ENCODE measurements around the gene NPFFR1. TPM values are rescaled to one million over a fixed set of nuclear protein-coding genes. Genes with fewer than 3 reads are reported as not detected.
A peak's percentile ranks its signal among the peaks of the same experiment; 100 is the strongest.

NPFFR1 gene, protein sequence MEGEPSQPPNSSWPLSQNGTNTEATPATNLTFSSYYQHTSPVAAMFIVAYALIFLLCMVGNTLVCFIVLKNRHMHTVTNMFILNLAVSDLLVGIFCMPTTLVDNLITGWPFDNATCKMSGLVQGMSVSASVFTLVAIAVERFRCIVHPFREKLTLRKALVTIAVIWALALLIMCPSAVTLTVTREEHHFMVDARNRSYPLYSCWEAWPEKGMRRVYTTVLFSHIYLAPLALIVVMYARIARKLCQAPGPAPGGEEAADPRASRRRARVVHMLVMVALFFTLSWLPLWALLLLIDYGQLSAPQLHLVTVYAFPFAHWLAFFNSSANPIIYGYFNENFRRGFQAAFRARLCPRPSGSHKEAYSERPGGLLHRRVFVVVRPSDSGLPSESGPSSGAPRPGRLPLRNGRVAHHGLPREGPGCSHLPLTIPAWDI
- under 0.01 TPM for polyA plus RNA-seq (2013, experiment 1 of 2)
- under 0.01 TPM for polyA plus RNA-seq (2013, experiment 2 of 2)

GRCh38 chr10:70283445-70284399, at the start of gene NPFFR1:
TSS of gene NPFFR1 (minus strand) at chr10:70284004. CDS start at chr10:70283676, 328 bp downstream.
- Histone ChIP-seq H3K9ac (ENCODE audit: low read depth, low read length) (peak within 1 kb of the TSS; percentile 20; the same call in 1 of the 2 replicates), H3K4me3 (ENCODE audit: low read length) (peak within 1 kb of the TSS; percentile 60), H3K36me3 (ENCODE audit: insufficient read depth, low read length) (no peaks in the 10 kb centered on the region), H3K4me1 (ENCODE audit: insufficient read depth, low read length) (no peaks in the 10 kb centered on the region), H3K27ac (ENCODE audit: low read depth, low read length) (no peak within 1 kb of the TSS), H3K27me3 (ENCODE audit: insufficient read depth, low read length) (peaks cover 50% of the 10 kb centered on the region), H3K9me3 (ENCODE audit: insufficient read depth, low read depth, low read length) (peaks cover 4% of the 10 kb centered on the region; the same call in 1 of the 2 replicates)
- 10% methylated on average over 63 of the region's 63 CpGs for WGBS

DNA sequence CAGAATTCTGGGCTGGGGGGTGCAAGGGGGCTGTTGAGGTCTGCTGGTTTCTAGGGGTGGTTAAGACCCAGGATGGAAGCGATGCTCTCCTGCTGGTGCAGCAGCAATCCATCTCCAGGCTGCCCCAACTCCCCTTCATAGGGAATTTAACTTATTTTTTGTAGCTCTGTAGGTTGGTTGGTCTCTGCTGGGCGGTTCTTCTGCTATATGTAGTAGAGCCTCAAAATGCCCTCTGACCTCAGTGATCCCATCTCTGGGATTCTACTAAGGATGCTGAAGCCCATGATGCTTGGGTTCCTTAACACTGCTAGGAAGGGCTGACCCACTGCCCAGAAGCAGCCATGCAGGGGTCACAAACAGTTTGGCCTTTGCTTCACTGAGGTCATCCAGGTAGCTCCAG, 49.5 kb upstream of the NPFFR1 start:
- Histone ChIP-seq H3K9me3 (ENCODE audit: insufficient read depth, low read depth, low read length) (no peaks in the 10 kb centered on the region), H3K27me3 (ENCODE audit: insufficient read depth, low read length) (no peaks in the 10 kb centered on the region), H3K36me3 (ENCODE audit: insufficient read depth, low read length) (no peaks in the 10 kb centered on the region), H3K4me1 (ENCODE audit: insufficient read depth, low read length) (peaks cover 7% of the 10 kb centered on the region; the same call in 1 of the 2 replicates), H3K4me3 (ENCODE audit: low read length) (no peak overlapping the region), H3K27ac (ENCODE audit: low read depth, low read length) (no peak overlapping the region), H3K9ac (ENCODE audit: low read depth, low read length) (no peak overlapping the region)
- WGBS: 85% methylated on average over 1 of the region's 2 CpGs

DNA sequence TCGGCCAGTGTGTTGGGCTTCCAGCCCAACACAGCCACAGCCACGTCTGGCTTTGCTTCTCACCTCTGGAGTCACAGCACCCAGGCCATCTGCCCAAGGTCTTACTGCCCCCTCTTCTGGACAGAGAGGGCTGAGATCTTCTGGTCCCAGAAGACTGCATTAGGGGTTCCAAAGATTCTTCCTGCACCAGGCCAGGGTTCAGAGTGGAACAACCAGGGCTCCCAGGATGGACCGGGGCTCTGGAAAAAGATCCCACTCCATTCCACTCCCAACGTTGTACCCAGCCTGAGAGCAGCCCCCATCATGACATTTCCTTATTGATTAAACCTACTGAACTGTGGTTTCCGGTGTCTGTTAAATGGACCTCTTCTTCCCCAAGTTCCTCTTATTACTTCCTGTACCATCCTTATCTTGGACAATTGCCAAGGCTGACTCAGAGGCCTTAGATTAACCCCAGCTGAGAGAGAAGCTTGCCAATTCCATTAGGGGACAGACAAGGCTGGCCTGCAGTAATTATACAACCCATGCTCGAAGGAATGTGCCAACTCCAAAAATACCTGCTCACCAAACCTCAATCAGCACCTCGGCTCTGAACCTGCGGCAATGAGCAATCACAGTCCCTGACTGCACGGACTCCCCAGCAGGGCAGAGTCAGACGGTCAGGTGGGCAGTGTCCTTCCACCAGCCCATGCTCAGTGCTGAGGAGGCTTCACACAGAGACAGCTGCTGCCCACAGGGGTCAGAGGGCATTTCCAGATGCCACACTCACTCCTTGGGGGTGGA, 47.9 kb upstream of the NPFFR1 start:
- H3K9ac ChIP-seq (ENCODE audit: low read depth, low read length): no peak overlapping the region
- whole genome bisulfite sequencing: 87% methylated on average over 10 of the region's 10 CpGs
- no peaks in the 10 kb centered on the region for H3K27me3 ChIP-seq (ENCODE audit: insufficient read depth, low read length)
- H3K27ac ChIP-seq (ENCODE audit: low read depth, low read length): no peak overlapping the region
- no peaks in the 10 kb centered on the region for H3K36me3 ChIP-seq (ENCODE audit: insufficient read depth, low read length)
- H3K9me3 ChIP-seq (ENCODE audit: insufficient read depth, low read depth, low read length): no peaks in the 10 kb centered on the region
- peaks cover 3% of the 10 kb centered on the region; the same call in 1 of the 2 replicates for H3K4me1 ChIP-seq (ENCODE audit: insufficient read depth, low read length)
- no peak overlapping the region for H3K4me3 ChIP-seq (ENCODE audit: low read length)

GRCh38 chr10:70331160-70331485, 47.3 kb upstream of the NPFFR1 start:
- Histone ChIP-seq H3K9me3 (ENCODE audit: insufficient read depth, low read depth, low read length) (no peaks in the 10 kb centered on the region), H3K4me3 (ENCODE audit: low read length) (no peak overlapping the region), H3K27me3 (ENCODE audit: insufficient read depth, low read length) (no peaks in the 10 kb centered on the region), H3K27ac (ENCODE audit: low read depth, low read length) (no peak overlapping the region), H3K36me3 (ENCODE audit: insufficient read depth, low read length) (no peaks in the 10 kb centered on the region), H3K4me1 (ENCODE audit: insufficient read depth, low read length) (no peaks in the 10 kb centered on the region), H3K9ac (ENCODE audit: low read depth, low read length) (no peak overlapping the region)
- WGBS: 92% methylated on average over 2 of the region's 2 CpGs

DNA sequence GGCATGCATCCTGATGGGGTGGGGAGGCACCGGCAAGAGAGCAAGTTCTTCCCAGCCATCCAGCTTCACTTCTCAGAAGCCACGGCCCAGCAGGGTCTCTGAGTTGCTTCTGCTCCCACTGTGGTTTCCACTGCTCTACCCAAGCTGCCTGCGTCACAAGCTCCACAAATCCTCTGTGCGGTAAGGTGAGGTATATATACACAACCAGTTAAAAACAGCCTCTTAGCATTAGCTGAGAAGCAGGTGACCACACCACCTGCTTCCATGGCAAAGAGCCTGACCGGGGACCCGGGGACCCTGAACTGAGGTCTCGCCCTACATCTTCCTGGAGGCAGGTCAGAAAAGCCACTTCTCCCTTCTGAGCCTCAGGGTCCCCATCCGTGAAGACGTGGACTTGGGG, 46.9 kb upstream of the NPFFR1 start:
- no peak overlapping the region for H3K27ac ChIP-seq (ENCODE audit: low read depth, low read length)
- no peak overlapping the region for H3K4me3 ChIP-seq (ENCODE audit: low read length)
- H3K27me3 ChIP-seq (ENCODE audit: insufficient read depth, low read length): no peaks in the 10 kb centered on the region
- H3K4me1 ChIP-seq (ENCODE audit: insufficient read depth, low read length): no peaks in the 10 kb centered on the region
- no peaks in the 10 kb centered on the region for H3K9me3 ChIP-seq (ENCODE audit: insufficient read depth, low read depth, low read length)
- no peaks in the 10 kb centered on the region for H3K36me3 ChIP-seq (ENCODE audit: insufficient read depth, low read length)
- WGBS: 95% methylated on average over 9 of the region's 9 CpGs
- H3K9ac ChIP-seq (ENCODE audit: low read depth, low read length): no peak overlapping the region

DNA sequence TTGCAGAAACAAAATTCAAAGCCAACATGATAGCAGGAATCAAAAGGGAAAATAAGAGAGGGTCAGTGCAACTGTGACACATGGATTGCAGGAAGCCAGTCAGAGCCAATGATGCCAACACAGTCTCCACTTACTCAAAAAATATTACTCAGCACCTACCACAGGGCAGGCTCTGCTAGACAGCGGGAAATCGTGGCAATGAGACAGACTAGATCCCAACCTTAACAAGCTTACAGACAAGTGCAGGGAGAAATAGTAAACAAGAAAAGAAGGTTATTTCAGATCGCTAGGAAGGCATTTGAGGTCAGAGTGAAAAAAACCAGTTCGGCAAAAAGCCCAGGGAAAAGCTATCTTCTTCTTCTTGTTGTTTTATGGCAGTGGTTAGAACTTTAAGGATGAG, 45.2 kb upstream of the NPFFR1 start:
- 90% methylated on average over 4 of the region's 4 CpGs for WGBS

DNA sequence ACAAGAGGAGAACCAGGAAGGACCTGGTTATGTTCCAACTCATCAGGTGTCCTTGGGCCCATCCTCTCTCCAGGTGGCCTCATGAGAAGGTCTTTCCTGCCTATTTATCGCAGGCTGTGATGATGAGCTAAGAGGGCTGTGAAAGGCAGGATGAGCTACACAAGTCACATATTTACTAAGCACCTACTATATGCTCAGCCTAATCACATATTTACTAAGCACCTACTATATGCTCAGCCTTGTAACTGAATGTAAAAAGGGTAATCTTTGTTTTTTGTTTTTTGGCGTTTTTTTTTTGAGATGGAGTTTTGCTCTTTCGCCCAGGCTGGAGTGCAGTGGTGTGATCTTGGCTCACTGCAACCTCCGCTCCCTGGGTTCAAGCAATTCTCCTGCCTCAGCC, 44.2 kb upstream of the NPFFR1 start:
- Histone ChIP-seq H3K4me3 (ENCODE audit: low read length) (no peak overlapping the region), H3K4me1 (ENCODE audit: insufficient read depth, low read length) (peaks cover 6% of the 10 kb centered on the region; the same call in 1 of the 2 replicates), H3K9ac (ENCODE audit: low read depth, low read length) (no peak overlapping the region), H3K36me3 (ENCODE audit: insufficient read depth, low read length) (peaks cover 3% of the 10 kb centered on the region; the same call in 1 of the 2 replicates), H3K27ac (ENCODE audit: low read depth, low read length) (no peak overlapping the region), H3K27me3 (ENCODE audit: insufficient read depth, low read length) (no peaks in the 10 kb centered on the region), H3K9me3 (ENCODE audit: insufficient read depth, low read depth, low read length) (no peaks in the 10 kb centered on the region)
- WGBS: 96% methylated on average over 3 of the region's 4 CpGs

More for the DNA sequence above, 45.2 kb upstream of the NPFFR1 start:
- H3K27ac ChIP-seq (ENCODE audit: low read depth, low read length): no peak overlapping the region
- H3K9ac ChIP-seq (ENCODE audit: low read depth, low read length): no peak overlapping the region
- no peaks in the 10 kb centered on the region for H3K9me3 ChIP-seq (ENCODE audit: insufficient read depth, low read depth, low read length)
- H3K4me3 ChIP-seq (ENCODE audit: low read length): no peak overlapping the region
- no peaks in the 10 kb centered on the region for H3K27me3 ChIP-seq (ENCODE audit: insufficient read depth, low read length)
- H3K36me3 ChIP-seq (ENCODE audit: insufficient read depth, low read length): no peaks in the 10 kb centered on the region
- peaks cover 6% of the 10 kb centered on the region; the same call in 1 of the 2 replicates for H3K4me1 ChIP-seq (ENCODE audit: insufficient read depth, low read length)

- H3K4me1 ChIP-seq (ENCODE audit: insufficient read depth, low read length): peaks cover 6% of the 10 kb centered on the region; the same call in 1 of the 2 replicates
- no peak overlapping the region for H3K27ac ChIP-seq (ENCODE audit: low read depth, low read length)
- H3K9ac ChIP-seq (ENCODE audit: low read depth, low read length): no peak overlapping the region
- H3K9me3 ChIP-seq (ENCODE audit: insufficient read depth, low read depth, low read length): no peaks in the 10 kb centered on the region
- peaks cover 3% of the 10 kb centered on the region; the same call in 1 of the 2 replicates for H3K36me3 ChIP-seq (ENCODE audit: insufficient read depth, low read length)
- 91% methylated on average over 10 of the region's 10 CpGs for WGBS
- no peak overlapping the region for H3K4me3 ChIP-seq (ENCODE audit: low read length)
- H3K27me3 ChIP-seq (ENCODE audit: insufficient read depth, low read length): no peaks in the 10 kb centered on the region
Measured at GRCh38 chr10:70324951-70325781, 41.4 kb upstream of the NPFFR1 start.

DNA sequence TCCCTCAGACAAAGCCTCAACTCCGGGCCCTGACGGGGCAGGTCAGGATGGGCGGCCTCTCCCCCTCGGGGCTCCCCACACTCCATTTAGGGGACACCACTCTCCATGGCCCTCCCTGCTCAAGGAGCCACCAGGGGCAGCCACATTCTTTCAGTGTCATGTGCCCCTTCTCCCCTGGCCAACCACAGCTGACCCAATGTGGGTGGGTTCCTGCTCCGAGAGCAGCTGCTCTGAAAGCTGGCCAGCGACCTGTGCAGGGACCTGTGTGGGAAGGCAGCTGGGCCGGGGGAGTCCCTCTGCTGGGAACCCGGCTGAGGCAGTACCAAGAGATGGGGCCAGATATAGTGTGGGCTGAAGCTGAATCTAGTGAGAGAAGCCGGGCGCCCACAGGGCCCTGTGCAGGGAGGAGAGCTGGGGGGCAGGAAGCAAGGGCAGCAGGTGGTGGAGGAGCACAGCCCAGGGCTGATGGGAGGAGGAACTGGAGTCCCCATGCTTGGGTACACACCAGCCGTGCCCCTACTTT, 40.6 kb upstream of the NPFFR1 start:
- no peaks in the 10 kb centered on the region for H3K9me3 ChIP-seq (ENCODE audit: insufficient read depth, low read depth, low read length)
- H3K27me3 ChIP-seq (ENCODE audit: insufficient read depth, low read length): no peaks in the 10 kb centered on the region
- H3K4me3 ChIP-seq (ENCODE audit: low read length): no peak overlapping the region
- H3K9ac ChIP-seq (ENCODE audit: low read depth, low read length): no peak overlapping the region
- H3K27ac ChIP-seq (ENCODE audit: low read depth, low read length): no peak overlapping the region
- H3K4me1 ChIP-seq (ENCODE audit: insufficient read depth, low read length): peaks cover 6% of the 10 kb centered on the region; the same call in 1 of the 2 replicates
- H3K36me3 ChIP-seq (ENCODE audit: insufficient read depth, low read length): peaks cover 3% of the 10 kb centered on the region; the same call in 1 of the 2 replicates
- WGBS: 79% methylated on average over 11 of the region's 11 CpGs

Measured in HUES64 (cell line).